HUDEP-2 (cell line): ENCODE results near the gene GDPD4.

Experiments
- DNase-seq, 76 experiments: peaks; one replicate each; lab custom pipeline; 2025; ENCODE audit not compliant: unreplicated experiment in 76 of 76; lab: John Stamatoyannopoulos, UW

The GDPD4 gene

GRCh38 chr11:77250881-77251640, 50.4 kb downstream of the GDPD4 start:
- DNase-seq = no peak

DNA sequence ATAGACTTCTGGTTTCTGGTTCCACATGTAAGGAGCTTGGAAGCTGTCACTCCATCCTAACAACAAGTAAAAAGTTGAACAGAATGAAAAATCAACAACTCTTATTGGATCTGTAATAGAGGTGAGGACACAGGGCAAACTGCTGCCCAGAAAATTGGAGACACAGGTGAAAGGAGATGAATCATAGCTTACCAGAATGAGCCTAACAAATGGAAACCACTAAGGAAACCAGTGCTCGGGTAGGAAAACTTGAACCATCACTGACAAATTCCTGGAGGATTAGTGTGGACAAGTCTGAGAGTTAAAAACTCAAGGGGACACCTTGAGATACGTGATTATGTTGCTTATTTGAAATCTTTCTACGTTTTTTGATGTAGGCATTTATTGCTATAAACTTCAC, 52.1 kb downstream of the GDPD4 start:
- DNase-seq = no peak

- no peak for DNase-seq
Observed at GRCh38 chr11:77244277-77245027, 57.0 kb downstream of the GDPD4 start.

DNA sequence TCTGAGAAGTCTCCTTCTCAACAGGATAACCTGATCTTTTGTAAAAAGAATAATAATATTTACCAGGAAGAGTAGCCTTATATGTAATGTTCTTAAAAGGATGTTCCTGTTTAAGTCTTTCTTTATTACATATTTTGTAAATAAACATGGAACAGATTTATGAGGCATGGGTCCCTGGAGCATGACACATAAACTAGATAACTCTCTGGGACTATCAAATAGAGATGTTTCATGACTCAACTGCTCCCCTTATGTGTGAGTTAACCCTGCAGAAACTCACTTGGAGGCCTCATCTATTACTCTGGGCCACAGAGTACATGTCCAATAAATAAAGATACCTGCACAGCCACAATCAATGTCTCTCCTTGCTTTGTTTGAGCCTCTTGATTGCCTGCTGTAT, 64.6 kb downstream of the GDPD4 start:
- no peak for DNase-seq

DNA sequence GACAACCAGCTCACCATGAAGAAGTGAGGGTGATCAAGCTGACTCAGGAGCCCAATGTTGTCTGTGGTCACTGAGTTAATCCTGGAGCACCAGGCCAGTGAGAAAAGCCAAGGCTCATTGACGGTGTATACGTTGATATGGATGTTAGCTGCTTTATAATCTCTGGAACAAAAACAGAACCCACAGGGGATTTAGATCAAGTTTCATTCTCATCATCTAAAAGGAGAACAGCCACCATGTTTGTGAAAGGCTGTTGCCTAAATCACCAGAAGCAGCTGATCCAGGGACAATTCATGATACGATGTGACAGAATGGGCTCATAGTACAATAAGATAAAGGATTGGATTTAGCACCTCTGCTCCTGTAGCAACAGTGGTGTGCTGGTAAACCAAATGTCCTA, 68.5 kb downstream of the GDPD4 start:
- no peak for DNase-seq

GRCh38 chr11:77232242-77232641, 69.2 kb downstream of the GDPD4 start:
- no peak for DNase-seq

- DNase-seq = no peak
Observed at GRCh38 chr11:77231800-77232199, 69.7 kb downstream of the GDPD4 start.

- no peak for DNase-seq
Observed at GRCh38 chr11:77230878-77231605, 70.4 kb downstream of the GDPD4 start.

DNA sequence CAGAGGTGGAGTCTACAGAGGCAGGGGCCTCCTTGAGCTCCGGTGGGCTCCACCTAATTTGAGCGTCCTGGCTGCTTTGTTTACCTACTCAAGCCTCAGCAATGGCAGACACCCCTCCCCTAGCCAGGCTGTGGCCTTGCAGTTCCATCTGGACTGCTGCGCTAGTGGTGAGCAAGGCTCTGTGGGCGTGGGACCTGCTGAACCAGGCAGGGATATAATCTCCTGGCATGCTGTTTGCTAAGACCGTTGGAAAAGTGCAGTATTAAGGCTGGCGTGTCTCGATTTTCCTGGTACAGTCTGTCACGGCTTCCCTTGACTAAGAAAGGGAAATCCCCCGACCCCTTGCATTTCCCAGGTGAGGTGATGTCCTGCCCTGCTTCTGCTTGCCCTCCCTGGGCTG, 77.7 kb downstream of the GDPD4 start:
- no peak for DNase-seq

- no peak for DNase-seq
Observed at GRCh38 chr11:77217156-77217555, 84.3 kb downstream of the GDPD4 start.

- no peak for DNase-seq
Observed at GRCh38 chr11:77215106-77215505, 86.4 kb downstream of the GDPD4 start.

DNA sequence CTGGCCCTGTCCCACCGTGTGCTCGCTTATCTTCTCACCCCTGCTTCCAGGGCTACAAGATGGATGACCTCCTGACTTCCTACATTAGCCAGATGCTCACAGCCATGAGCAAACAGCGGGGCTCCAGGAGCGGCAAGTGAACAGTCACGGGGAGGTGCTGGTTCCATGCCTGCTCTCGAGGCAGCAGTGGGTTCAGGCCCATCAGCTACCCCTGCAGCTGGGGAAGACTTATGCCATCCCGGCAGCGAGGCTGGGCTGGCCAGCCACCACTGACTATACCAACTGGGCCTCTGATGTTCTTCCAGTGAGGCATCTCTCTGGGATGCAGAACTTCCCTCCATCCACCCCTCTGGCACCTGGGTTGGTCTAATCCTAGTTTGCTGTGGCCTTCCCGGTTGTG, 86.9 kb downstream of the GDPD4 start:
- DNase-seq = no peak

DNA sequence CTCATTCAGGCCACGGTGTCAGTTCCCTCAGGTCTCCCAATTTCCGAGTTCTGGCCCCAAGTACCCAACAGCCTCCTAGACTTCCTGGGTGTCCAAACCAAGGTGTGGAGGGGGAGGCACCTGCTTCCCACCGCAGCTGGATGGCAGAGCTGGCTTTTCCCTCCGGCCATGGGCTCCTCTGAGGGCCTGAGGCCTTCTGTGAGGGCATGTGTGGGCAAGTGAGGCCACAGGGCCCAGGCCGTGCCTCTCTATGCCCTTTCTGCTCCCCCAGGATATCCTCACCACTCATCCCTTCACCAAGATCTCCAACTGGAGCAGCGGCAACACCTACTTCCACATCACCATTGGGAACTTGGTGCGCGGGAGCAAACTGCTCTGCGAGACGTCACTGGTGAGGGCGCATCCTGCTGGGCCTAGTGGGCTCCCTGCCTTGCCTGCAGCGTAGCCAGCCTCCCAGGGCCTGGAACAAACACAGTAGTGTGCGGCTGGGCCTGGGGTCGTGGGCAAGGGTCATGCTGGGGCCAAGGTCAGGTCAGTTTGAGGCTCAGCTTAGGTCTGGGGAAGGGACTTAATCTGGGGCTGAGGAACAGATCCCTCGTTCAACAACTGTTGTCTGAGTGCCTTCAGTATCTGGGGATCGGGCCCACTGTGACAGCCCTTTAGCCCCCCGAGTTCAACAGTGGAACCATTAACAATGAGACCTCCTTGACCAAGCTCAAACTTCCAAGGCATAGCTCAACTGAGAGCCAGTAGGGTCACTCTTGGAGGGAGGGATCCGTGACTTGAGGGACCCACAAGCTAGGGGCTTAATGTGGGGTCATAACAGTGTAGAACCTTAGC, 87.7 kb downstream of the GDPD4 start:
- no peak for DNase-seq

DNA sequence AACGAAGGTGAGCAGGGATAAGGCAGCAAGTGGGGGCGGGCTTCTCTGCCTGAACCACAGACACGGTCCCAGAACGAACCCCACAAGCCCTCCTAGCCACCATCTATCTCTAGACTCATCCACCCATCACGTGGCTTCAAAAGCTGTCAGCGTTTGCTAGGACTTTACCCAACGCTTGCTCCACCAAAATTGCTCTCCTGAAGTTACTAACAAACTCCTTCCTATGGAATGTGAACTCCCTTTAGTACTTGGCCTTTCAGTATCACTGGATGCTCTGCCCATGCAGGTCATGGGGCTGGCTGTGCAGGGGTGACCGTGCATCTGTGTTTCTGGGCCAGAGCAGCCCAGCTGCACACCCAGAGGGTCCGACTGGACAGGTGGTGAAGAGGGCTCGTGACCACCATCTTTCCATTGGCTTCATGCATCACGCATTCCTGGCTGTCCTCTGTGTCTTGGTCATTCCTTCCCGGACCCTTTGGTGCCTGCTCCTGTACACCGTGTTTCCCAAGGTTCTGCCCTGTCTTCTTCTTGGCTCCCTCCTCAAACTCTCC, 88.4 kb downstream of the GDPD4 start:
- DNase-seq = no peak

DNA sequence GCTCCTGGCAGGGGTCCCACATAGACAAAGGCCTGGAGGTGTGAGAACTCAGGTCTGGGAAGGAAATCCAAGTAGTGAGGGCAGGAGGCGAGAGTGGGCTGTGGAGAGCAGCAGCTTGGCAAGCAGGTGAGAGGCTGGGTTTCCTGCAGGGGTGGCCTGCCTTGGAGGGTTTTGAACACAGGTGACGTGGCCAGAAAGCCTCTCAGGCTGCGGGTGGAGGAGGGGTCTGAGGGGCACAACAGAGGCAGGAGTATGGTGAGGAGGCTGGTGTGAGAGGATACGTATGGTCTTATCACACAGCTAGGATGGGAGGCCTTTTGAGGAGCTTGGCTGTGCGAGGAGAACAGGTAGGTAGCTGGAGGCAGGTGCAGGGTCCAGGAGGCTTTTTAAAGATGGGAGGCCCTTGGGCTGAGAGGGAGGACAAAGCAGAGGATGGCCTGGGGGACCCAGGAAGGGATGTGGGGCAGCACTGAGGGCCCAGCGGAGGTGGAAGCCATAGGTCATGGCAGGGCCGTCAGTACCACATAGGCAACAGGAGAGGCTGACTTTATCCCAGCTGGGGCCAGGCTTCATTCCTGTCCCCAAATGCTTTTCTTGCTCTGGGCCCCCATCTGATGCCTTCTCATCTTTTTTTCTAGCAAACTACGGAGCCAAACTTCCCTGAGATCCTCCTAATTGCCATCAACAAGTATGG, 89.0 kb downstream of the GDPD4 start:
- no peak for DNase-seq

DNA sequence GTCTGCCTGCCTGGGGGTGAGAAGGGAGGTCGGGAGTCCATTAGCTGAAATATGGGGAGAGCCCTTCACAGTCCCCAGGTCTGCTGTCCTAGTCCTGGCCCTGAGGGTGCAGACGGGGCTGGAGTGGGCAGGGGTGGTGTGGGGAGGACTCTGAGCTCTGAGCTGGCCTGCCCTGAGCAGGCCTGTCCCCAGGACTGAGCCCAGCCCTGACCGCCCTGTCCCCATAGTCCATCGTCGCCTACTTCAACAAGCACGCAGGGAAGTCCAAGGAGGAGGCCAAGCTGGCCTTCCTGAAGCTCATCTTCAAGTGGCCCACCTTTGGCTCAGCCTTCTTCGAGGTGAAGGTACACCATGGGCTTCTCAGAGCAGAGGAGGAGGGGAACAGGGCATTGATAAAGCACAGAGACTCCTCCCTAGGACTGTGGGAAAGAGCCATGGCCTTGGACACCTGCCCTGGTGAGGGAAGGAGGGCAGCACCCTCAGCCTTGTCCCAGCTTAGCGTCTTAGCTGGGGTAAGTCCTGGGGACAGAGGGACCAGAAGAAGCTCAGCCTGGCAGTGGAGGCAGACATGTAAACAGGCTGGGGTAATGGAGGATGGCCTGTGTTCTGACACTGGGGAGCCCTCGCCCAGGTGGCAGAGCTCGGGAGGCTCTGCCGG, 89.8 kb downstream of the GDPD4 start:
- DNase-seq = no peak

DNA sequence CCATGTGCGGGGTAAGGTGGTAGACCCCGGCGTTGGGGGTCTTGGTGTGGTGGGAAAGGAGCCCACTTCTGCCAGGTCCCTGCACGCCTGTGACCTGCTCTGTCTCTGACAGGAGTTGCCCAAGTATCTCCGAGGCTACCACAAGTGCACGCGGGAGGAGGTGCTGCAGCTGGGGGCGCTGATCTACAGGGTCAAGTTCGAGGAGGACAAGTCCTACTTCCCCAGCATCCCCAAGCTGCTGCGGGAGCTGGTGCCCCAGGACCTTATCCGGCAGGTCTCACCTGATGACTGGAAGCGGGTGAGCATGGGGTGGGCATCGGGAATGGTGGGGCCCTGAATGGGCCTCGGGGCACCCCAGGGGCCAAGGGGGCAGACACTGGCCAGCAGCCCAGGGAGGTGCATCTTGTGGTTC, 90.4 kb downstream of the GDPD4 start:
- no peak for DNase-seq

DNA sequence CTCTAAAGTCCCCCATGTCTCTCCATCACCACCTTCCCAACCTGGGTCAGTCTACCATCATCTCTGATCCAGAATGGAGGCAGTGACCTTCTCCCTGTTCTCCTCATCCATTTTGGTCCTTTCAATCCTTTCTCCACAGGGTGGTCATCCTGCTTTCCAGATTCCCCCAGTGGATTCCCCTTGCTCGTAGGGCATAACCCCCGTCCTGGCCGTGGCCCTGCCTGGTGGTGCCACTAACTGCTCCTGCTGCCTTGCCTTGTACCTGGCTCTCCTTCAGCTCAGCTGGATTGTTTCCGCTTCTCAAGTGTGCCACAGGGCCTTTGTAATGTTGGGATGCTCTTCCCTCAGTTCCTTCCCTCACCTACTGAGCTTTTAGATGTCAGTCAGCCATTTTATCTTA, 91.8 kb downstream of the GDPD4 start:
- no peak for DNase-seq

GRCh38 chr11:77208535-77208934, 93.0 kb downstream of the GDPD4 start:
- DNase-seq = no peak
